Left colon (tissue), 2 donors: ENCODE measurements around the gene CD200R1L. TPM values are rescaled to one million over a fixed set of nuclear protein-coding genes. Genes with fewer than 3 reads are reported as not detected.
A peak's percentile ranks its signal among the peaks of the same experiment; 100 is the strongest.

Experiments
- ATAC-seq: fragments of 200-7000 bp; cut with Tn5 transposase; one replicate; pipeline ENCODE4 v1.9.1; 2020; ENCODE audit warnings: mild to moderate bottlenecking, moderate library complexity
- DNase-seq, 2 donors: peaks; one replicate each; pipeline ENCODE4 v3.0.0-alpha.2; 2020
- intact Hi-C, 2 donors: fragments of 100-400 bp; cut with DNase I in 1 of 2; cut with micrococcal nuclease in 1 of 2; formaldehyde crosslinking; loops; one replicate each; pipeline versions ENCODE4 v1.11.2 to v1.14.0; 2022; cut with DNase I, micrococcal nuclease
- total RNA-seq, 2 donors: library from RNA; stranded (reverse); fragmentation: NEBNext Ultra II Directional; extraction: Animal tissue kit (Norgen Biotek cat#: 25700); gene quantifications; one replicate each; pipeline ENCODE4 v1.2.1, GENCODE V29; 2021
- donor health status: DM: no; HTN: no; CAD: no.
- donor health status: DM: yes; HTN: yes; CAD: no.

CD200R1L gene
- total RNA-seq, 2 donors from 2014 or later = not detected

DNA sequence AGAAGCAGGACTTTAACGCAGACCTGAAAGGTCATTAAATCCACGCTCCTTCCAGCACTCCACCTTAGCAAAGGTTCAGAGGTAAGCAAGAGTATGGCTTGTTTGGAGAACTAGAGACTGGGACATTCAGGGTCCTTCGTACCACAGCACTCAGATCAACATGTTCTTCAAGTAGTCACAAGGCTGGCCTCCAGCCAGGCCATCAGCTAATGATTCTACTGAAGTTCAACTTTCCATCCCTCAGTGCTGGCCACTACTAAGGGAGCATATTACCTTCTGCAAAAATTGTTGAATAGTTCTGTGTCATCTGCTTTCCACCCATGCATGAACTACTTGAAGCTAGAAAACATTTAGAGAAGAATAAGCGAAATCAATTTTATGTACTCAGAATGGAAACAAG is 17.6 kb downstream of the CD200R1L start:
- intact Hi-C loops = no loop called here
- no peak for ATAC-seq
- DNase-seq = no peak

DNA sequence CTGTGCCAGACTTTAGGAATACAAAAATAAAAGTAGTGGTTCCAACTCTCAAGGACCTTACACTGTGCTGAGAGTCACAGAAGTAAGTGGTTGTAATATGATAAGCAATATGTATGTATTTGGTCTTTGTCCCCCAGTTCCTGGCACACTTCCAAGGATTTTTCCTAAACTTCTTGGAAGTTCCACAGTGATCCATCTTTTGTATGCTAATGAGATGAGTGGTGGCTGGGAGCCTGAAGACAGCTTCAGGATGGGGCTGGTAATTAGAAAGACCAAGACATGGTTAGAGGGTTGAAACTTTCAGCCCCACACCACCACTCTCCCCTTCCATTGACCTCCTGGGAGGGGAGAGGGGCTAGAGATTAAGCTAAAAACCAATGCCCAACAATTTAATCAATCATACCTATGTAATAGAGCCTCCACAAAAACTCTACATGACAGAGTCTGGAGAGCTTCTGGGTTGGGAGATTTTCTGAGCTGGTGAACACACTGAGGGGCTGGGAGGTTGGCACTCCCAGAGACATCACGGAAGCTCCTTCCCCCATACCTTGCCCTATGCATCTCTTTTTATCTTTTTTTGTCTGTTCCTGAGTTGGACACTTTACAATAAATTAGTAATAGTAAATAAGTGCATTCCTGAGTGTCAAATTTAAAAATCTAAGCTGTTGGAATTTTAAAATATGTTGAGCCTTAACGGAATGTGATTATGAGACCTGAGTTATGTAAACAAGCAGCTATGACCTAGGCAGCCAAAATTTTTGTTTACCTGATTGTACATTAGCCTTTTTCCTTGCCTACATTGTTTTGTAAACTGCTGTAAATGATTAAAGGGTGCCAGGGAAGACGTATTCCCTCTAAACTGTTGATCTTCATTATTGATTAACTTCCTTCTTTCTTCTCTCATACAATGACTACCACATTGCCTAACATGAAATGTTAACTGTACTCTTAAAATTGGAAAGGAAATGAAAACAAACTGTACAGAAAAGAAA is 24.3 kb downstream of the CD200R1L start:
- intact Hi-C loops = no loop called here
- ATAC-seq (no peak), DNase-seq (no peak)

DNA sequence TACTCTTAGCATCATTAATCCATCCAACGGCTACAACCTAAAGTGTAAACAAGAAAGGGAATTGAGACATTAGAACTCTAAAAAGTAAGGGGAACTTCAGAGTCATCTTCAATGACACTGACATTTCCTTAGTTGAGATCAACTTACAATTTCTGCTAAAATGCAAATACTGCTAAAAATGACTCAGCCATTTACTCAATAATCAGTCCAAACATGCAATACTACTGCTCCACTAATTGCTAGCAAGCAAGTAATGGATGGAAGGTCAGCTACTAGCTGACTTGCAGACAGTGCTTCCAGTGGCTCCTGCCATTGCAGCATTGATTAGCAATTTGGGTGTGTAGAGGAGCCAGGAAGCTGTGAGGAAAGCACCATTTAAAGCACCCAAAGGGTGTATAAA is 28.4 kb downstream of the CD200R1L start:
- intact Hi-C loops = no loop called here
- ATAC-seq = no peak
- no peak for DNase-seq

DNA sequence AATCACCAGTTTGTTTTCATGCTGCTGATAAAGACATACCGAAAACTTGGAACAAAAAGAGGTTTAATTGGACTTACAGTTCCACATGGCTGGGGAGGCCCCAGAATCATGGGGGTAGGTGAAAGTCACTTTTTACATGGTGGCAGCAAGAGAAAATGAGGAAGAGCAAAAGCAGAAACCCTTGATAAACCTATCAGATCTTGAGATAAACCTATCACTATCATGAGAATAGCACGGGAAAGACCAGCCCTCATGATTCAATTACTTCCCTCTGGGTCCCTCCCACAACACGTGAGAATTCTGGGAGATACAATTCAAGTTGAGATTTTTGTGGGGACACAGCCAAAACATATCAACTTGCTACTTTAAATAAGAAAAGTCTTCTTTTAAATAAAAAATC is 28.9 kb downstream of the CD200R1L start:
- DNase-seq (no peak), ATAC-seq (no peak)
- intact Hi-C loops = no loop called here

DNA sequence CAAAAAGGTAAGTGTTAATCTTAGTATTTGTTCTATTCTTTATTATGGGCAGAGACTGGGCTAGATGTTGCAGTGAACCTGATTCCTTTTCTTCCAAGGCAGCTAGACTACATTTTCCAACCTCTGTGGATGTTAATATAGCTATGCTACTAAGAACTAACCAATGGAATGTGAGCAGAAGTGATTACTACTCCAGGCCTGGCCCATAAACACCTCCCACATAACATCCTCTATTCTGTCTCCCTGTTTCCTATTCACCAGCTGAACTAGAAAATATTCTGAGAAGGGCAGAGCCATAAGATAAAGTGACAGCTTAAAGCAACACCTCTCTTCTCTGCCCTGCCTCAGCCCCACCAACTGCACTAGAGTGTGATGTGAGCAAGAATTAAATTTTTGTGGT is 29.4 kb downstream of the CD200R1L start:
- DNase-seq = no peak
- ATAC-seq = no peak
- intact Hi-C loops = no loop called here

DNA sequence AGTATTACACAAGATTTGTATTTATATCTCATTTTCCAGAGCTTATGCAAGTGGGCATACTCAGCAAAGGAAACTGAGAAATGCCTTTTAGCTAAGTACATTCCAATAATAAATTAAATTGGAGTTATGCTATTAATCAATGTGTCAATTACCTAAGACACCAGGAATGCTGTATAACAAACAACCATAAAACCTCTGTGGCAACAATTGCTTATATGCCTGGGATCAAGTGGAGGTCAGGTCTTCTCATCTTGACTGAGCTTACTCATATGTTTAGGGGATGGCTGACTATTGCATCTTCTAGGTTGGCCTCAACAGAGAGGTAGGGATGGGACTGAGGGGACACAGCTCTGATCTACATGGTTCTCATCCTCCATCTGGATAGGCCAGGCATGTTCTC is 30.7 kb downstream of the CD200R1L start:
- no peak for DNase-seq
- intact Hi-C loops = no loop called here
- ATAC-seq = no peak

DNA sequence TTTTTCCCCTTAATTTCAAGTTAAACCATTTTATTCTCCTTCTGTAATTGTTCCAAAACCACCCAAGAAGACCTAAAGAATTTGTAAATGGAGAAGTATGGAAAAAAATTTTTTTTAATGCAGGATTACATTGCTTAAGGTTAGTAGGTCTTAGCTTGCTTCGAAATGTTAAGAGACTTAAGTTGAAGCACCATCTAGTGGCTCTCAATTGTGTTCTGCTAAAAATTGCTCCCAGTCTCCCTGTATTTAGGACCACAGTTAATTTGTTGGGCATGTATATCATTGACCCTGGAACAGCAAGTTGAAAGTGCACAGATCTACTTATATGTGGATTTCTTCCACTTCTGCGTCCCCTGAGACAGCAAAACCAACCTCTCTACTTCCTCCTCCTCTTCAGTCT is 32.4 kb downstream of the CD200R1L start:
- intact Hi-C loops = loop anchor here in 1 of 2 donors (5.0 kb wide), 1 partner anchor 172 kb away; the partner anchor contains the start of gene CCDC80
- DNase-seq (no peak), ATAC-seq (peak; percentile 40)

DNA sequence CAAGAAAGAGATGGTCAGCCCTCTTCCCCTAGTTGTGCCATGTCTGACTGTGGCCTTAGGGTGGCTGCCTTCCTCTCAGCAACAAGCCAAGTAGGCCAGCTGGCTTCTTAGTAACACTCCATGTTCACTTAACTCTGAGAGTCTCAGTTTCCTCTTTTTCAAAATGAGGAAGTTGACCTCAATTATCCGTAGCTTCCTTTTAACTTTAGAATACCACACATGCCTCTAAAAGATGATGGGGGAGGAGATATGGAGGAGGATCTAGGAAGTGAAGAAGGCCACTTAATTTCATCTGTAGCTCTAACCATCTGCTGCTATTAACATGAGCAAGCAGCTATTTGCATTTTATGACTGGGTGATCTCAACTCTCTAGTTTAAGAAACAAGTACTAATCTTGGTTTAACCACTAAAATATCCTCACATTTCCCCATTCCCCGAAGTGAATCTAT is 32.9 kb downstream of the CD200R1L start:
- intact Hi-C loops = loop anchor here in 1 of 2 donors (5.0 kb wide), 1 partner anchor 171 kb away; the partner anchor contains the start of gene CCDC80
- ATAC-seq = peak; percentile 19
- peak; percentile 9 to 39 for DNase-seq

DNA sequence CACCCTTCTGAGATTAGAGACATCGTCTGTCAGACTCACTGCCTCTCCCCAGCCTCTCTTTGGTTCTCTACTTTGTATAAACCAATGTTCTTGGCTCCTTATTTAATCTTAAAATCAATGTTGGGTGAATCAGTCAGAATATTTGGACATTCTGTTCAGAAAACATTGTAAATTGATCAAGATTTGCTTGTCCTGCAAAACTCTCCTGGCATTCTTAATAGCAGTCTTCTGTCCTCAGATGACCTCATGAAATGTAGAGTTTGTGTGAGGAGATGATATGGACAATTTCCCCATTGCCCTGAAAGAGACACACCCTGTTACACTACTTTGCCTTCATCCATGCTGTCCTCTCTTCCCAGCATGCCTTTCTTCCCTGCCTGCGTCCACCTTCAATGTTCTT is 33.6 kb downstream of the CD200R1L start:
- DNase-seq = no peak
- intact Hi-C loops = loop anchor here in 1 of 2 donors (5.0 kb wide), 1 partner anchor 171 kb away; the partner anchor contains the start of gene CCDC80
- peak; percentile 29 for ATAC-seq

DNA sequence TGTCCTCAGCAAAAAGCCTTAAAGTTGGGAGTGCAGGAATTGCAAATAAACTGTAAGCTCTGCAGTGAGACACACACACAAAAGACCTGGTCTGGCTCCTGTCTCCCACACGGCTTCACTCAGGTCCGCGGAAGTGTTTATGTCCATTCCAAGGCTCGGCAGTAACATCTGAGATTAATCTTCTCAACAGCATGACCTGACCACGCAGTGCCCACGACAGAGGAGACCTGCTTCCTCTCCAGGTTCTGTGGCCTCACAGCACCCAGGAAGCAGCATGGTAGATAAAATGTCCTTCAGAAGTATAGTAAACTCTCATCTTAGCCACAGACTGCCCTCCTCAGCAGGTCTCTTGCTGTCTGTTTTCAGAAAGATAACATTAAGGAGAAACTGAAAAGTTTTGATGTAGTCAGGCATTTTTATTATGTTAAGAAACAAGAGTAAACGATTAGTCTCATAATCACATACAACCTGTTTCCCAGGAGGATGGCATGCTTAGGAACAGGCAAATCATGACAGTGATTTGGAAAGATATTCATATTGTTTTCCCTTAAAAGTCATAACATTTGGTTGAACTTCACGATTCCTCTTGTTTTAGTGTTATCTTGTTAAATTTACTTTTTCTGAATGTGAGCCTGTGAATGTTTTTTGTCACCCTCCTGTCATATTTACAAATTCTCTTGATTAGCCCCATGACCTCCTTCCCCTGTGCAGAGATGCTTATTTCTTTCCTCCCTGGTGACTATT is 34.6 kb downstream of the CD200R1L start:
- no peak for ATAC-seq
- no peak for DNase-seq
- intact Hi-C loops = loop anchor here in 1 of 2 donors (5.0 kb wide), 1 partner anchor 170 kb away; the partner anchor contains the start of gene CCDC80

DNA sequence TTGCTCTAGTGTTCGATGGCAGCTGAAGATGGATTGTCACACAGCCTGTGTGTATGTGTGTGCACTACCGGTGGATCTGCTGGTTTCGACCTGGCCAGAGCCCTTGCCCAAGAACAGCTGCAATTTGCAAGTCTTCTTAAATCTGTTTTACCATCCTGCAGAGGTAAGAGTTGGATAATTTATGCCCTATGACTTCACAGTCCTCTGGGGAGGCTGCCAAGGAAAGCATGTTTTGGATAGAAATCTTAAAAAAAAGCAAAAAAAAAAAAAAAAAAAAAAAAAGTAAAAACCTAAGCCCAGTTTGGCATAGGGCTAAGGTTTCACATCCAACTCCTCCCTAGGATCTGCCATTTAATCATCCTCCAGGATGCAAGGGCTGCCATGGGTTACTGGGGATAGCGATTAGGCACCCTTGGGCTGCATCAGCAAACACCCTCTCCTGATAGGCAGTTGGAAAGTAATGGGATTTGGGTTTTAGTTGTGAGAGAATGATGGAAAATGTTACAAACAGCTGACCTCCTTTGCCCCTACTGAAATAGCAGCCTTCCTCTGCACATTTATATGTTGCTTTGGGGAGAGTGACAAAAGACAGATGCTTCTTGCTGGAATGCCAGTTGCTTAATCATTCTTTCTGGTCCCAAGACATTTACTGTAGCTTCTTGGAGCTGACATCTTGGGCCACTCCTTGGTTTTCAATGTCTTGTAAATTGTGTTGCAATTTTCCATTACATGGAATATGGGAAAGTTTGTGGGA is 35.4 kb downstream of the CD200R1L start:
- no peak for ATAC-seq
- no peak for DNase-seq
- intact Hi-C loops = loop anchor here in 1 of 2 donors (5.0 kb wide), 1 partner anchor 169 kb away; the partner anchor contains the start of gene CCDC80

DNA sequence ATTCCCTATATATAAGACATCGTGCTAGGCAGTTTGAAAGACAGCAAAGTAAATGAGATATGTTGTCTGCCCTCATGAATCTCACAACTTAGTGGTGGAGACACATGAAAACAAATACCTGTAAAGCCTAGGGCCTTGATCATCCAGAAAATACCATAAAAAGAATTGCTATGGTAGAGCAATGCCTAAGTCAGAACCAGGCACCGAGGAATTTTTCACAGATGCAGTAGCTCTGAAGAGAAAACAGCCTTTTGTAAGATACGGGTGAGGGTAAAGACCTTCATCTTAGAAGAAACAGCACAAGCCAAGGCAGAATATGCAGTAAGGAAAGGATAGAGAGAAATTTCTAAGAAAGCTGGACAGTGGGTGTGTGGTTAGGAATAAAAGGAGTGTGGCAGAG is 36.1 kb downstream of the CD200R1L start:
- no peak for DNase-seq
- intact Hi-C loops = loop anchor here in 1 of 2 donors (5.0 kb wide), 1 partner anchor 168 kb away; the partner anchor contains the start of gene CCDC80
- no peak for ATAC-seq

DNA sequence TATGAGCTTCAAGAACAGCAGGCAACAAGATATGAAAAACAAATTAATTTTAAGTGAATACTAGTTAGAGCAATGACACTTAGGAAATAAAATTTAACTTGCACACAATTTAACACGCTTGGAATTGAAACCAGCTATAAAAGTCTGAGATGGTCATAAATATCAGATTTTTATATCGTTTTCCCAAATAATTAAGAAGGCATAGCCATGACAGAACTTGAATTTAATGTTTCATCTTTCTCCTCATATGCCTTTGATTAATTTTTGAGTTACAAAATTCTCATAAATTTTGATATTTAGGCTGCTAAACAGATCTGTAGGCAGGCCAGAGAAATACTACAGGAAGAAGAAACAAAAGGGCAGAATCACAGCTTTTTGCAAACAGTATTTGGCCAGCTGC is 38.5 kb downstream of the CD200R1L start:
- DNase-seq (no peak), ATAC-seq (no peak)
- intact Hi-C loops = no loop called here

DNA sequence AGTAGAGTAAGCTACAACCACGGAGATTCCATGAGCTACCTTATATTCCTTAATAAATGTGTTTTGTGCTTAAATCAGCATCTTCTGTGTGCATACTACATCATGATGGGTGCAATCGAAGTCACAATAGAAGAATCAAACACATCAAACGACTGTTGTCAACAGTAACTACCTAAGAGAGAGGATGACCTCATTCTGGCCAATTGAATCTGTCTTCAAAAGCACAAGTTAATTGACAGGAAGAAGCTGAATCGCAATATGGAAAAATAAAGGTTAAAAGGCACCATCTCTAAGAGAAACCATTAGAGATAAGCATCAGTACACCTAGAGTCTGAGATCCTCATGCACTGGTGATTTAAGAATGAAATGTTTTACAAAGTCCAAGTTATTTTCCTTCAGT is 39.0 kb downstream of the CD200R1L start:
- intact Hi-C loops = no loop called here
- DNase-seq (no peak), ATAC-seq (no peak)

DNA sequence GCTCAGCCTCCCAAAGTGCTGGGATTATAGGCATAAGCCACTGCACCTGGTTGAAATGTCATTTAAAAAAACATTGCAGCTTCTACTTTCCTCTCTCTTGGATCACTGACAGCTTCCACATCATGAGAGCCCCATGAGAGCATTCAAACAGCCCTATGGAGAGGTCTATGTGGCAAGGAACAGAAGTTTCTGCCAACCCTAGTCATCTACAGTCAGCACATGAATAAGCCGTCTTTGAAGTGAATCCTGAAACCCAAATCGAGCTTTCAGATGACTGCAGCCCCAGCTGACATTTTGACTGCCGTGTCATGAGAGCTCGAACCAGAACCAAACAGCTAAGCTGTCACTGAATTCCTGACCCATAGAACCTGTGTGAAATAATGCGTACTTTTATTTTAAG is 39.8 kb downstream of the CD200R1L start:
- no peak for ATAC-seq
- no peak for DNase-seq
- intact Hi-C loops = no loop called here

DNA sequence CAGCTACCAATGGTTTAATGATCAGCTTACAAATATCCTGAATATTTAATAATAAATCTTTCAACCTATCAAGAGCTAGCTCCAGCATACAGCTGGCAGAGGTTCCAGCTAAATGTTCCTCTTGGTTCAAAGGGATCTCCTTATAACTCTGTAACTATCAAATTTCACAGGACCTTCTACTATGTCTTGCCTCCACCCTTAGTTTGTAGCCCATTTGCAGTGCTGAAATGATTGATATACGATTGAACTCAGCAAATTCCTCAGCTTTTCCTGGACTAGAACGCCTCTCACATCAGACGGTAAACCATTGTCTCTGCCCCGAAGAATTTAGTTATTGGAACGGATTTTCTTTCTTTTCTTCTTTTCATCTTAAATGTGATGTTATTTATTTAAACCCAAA is 41.5 kb downstream of the CD200R1L start:
- intact Hi-C loops = no loop called here
- ATAC-seq (no peak), DNase-seq (no peak)

DNA sequence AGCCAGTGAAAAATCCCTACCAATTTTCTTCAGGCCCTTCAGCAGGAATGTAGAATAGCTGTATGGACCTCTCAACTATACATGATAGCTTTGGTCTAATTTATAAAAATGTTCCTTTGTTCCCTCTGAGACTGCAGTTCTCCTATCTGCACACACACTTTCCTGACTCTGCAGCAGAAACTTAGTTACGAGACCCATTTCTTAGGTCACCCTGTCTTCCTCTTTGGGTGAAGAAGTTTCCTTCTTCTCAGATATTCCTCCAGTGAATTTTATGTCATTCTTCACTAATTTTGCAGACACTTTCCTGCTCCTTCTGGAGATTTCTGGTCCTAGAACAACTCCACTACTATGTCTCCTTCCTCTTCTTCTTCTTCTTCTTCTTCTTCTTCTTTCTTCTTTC is 42.6 kb downstream of the CD200R1L start:
- ATAC-seq (no peak), DNase-seq (no peak)
- intact Hi-C loops = no loop called here

DNA sequence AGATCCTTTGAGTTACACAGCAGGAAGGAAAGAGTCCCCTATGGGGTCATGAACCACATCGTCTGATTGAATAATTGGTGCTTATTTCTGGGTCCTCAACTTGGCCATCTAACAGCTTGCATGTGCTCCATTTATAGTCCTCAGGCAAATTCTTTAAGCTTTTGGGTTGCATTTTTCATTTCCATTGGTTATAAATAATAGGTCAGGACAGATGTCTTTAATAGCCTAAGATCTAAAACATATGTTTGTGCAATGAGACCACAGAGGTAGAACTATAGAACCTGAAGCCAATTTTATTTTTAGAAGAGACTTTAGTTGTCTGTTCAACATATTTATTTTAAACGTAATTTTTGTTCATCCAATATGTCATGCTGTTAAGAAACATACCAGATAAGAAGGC is 43.2 kb downstream of the CD200R1L start:
- DNase-seq = no peak
- intact Hi-C loops = no loop called here
- no peak for ATAC-seq

DNA sequence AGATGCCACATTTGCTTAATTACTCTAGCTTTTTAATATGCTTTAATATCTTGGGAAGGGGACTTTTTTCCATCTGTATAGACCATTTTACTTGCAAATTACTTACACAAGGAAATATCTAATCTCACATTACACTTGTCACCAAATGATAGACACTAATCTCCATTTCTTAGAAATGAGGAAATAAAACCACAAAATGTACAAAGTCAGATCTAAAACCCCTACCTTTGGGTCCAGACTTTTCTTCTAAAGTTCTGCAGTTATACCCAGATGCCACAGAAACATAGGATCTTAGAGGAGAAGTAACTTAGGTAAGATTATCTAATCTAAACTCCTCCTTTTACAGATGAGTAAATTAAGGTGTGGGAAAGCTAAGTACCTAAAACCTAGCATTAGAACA is 44.3 kb downstream of the CD200R1L start:
- intact Hi-C loops = no loop called here
- ATAC-seq (no peak), DNase-seq (no peak)
